GM23338 (cell line): Measurements from ENCODE around the gene MCM9. TPM values are rescaled to one million over a fixed set of nuclear protein-coding genes. Genes with fewer than 3 reads are reported as not detected.

Experiments
- ATAC-seq: fragments of 200-7000 bp; cut with Tn5 transposase; 3 replicates; pipeline ENCODE4 v1.9.1; 2020
- DNase-seq: peaks from one replicate; pipeline ENCODE4 v3.0.0-alpha.2; 2015; ENCODE audit warnings: low spot score
- H2AFZ ChIP-seq: fragments of 200-600 bp; sonication (generic); 2 replicates; pipeline ENCODE4 v1.8.0; 2016; ENCODE audit warnings: antibody characterized with exemption, mild to moderate bottlenecking, moderate library complexity
- H3F3A ChIP-seq: fragments of 200-600 bp; sonication (generic); replicated peaks from 2 replicates; pipeline ENCODE4 v1.8.0; 2017; ENCODE audit warnings: antibody characterized with exemption, mixed run types, low read depth
- H3K27ac ChIP-seq: fragments of 200-600 bp; sonication (generic); 2 replicates; pipeline ENCODE4 v1.6.1; 2016; ENCODE audit warnings: low read depth
- H3K27me3 ChIP-seq: fragments of 200-600 bp; sonication (generic); 2 replicates; pipeline ENCODE4 v1.8.0; 2016; ENCODE audit warnings: mild to moderate bottlenecking, mixed run types, moderate library complexity; ENCODE audit not compliant: insufficient read depth
- H3K36me3 ChIP-seq: fragments of 200-600 bp; sonication (generic); 2 replicates; pipeline ENCODE4 v1.8.0; 2016; ENCODE audit warnings: mild to moderate bottlenecking; ENCODE audit not compliant: insufficient read depth
- H3K4me1 ChIP-seq: fragments of 200-600 bp; sonication (generic); 2 replicates; pipeline ENCODE4 v1.8.0; 2016; ENCODE audit warnings: mild to moderate bottlenecking, moderate library complexity; ENCODE audit not compliant: insufficient read depth
- H3K4me2 ChIP-seq: fragments of 200-600 bp; sonication (generic); 2 replicates; pipeline ENCODE4 v1.7.1; 2017; ENCODE audit warnings: mixed run types
- H3K4me3 ChIP-seq: fragments of 200-600 bp; sonication (generic); 2 replicates; pipeline ENCODE4 v1.6.1; 2016; ENCODE audit warnings: mixed run types
- H3K79me2 ChIP-seq: fragments of 200-600 bp; sonication (generic); replicated peaks from 2 replicates; pipeline ENCODE4 v1.8.0; 2017; ENCODE audit warnings: mild to moderate bottlenecking; ENCODE audit not compliant: insufficient read depth
- H3K9me2 ChIP-seq: fragments of 200-600 bp; sonication (generic); 2 replicates; pipeline ENCODE4 v1.8.0; 2017; ENCODE audit not compliant: insufficient read depth
- H4K20me1 ChIP-seq: fragments of 200-600 bp; sonication (generic); replicated peaks from 2 replicates; pipeline ENCODE4 v1.8.0; 2017; ENCODE audit warnings: mild to moderate bottlenecking; ENCODE audit not compliant: insufficient read depth
- H3K27ac Mint-ChIP-seq: 2 replicates; pipeline ENCODE4 v1.8.0; 2020; ENCODE audit warnings: inconsistent platforms, mild to moderate bottlenecking, moderate library complexity, mixed read lengths
- H3K27me3 Mint-ChIP-seq: 3 replicates; pipeline ENCODE4 v1.8.0; 2022; ENCODE audit warnings: low read depth, mild to moderate bottlenecking, moderate library complexity, mixed read lengths, inconsistent platforms; ENCODE audit not compliant: insufficient read depth, poor library complexity
- H3K36me3 Mint-ChIP-seq: 3 replicates; pipeline ENCODE4 v1.8.0; 2021; ENCODE audit warnings: low read depth, mild to moderate bottlenecking, inconsistent platforms, moderate library complexity, mixed read lengths
- H3K4me1 Mint-ChIP-seq: 3 replicates; pipeline ENCODE4 v1.8.0; 2020; ENCODE audit warnings: mild to moderate bottlenecking, inconsistent platforms, mixed read lengths
- H3K4me3 Mint-ChIP-seq: 3 replicates; pipeline ENCODE4 v1.8.0; 2021; ENCODE audit warnings: moderate library complexity, mild to moderate bottlenecking, inconsistent platforms, mixed read lengths
- H3K9me3 Mint-ChIP-seq: 3 replicates; pipeline ENCODE4 v1.8.0; 2020; ENCODE audit warnings: moderate library complexity, mild to moderate bottlenecking, inconsistent platforms, mixed read lengths
- CREB1 ChIP-seq: fragments of 250-450 bp; sonication (Bioruptor Pico); IDR thresholded peaks from 2 replicates; pipeline ENCODE4 v1.5.0; 2020; ENCODE audit warnings: low read depth, mild to moderate bottlenecking, moderate library complexity
- CTCF ChIP-seq, 2 experiments: fragments of 200-600 bp in 1 of 2; sonication (generic) in 1 of 2; conservative IDR thresholded peaks; 2 replicates each; pipeline versions ENCODE4 v1.5.1 to v1.6.1; 2016 to 2017; ENCODE audit warnings: antibody characterized with exemption in 2 of 2, low read depth in 2 of 2, mild to moderate bottlenecking in 2 of 2, moderate library complexity in 1 of 2
- EZH2 ChIP-seq: fragments of 200-600 bp; sonication (generic); IDR thresholded peaks from one replicate; pipeline ENCODE4 v1.8.0; 2017; ENCODE audit warnings: antibody characterized with exemption, mild to moderate bottlenecking, low read depth; ENCODE audit not compliant: unreplicated experiment
- EZH2phosphoT487 ChIP-seq: fragments of 200-600 bp; sonication (generic); IDR thresholded peaks from one replicate; pipeline ENCODE4 v1.8.1; 2018; ENCODE audit warnings: antibody characterized with exemption; ENCODE audit not compliant: unreplicated experiment
- POLR2AphosphoS5 ChIP-seq: IDR thresholded peaks from 2 replicates; pipeline ENCODE4 v1.6.1; 2016; ENCODE audit warnings: antibody characterized with exemption, low read depth
- ZNF114 ChIP-seq: fragments of 250-450 bp; sonication (Bioruptor Pico); IDR thresholded peaks from 2 replicates; pipeline ENCODE4 v1.5.0; 2020; ENCODE audit warnings: mild to moderate bottlenecking, moderate library complexity
- ZNF331 ChIP-seq: fragments of 250-450 bp; sonication (Bioruptor Pico); IDR thresholded peaks from 2 replicates; pipeline ENCODE4 v1.5.0; 2020; ENCODE audit warnings: low read depth, mild to moderate bottlenecking, moderate library complexity
- ZNF462 ChIP-seq: fragments of 250-450 bp; sonication (Bioruptor Pico); IDR thresholded peaks from 2 replicates; pipeline ENCODE4 v1.5.0; 2020; ENCODE audit warnings: mild to moderate bottlenecking, moderate library complexity
- polyA plus RNA-seq: library from polyadenylated mRNA; unstranded; fragments of >200 nt; fragmentation: Nextera tagmentation; extraction: Ambion mirVana; gene quantifications from 2 replicates; pipeline ENCODE4 v1.2.1, GENCODE V29; 2016
- total RNA-seq: library from RNA; depleted of rRNA; stranded (reverse); fragments of >200 nt; shearing (Covaris generic); gene quantifications from 2 replicates; pipeline ENCODE4 v1.2.3, GENCODE V29; 2014

Gene MCM9
- total and polyA plus RNA-seq, 2 experiments from 2014 or later, result 14.9 to 16.6 TPM

DNA sequence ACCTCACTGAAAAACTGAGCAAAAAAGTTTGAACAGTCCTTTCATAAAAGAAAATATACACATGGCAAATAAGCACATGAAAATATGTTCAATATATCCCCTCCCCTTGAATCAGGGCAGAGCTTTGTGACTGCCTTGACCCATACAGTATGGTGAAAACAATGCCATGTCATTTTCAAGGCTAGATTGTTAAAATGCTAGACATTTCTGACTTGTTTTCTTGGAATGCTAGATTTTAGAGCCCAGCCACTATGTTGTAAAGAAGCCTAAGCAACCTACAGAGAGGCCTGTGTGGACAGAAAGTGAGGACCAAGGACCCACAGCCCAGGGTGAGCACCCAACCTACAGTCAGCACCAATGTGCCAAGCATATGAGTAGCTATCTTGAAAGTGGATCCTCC lies 58.1 kb downstream of the MCM9 start (continued):
- no peak for TF ChIP-seq ZNF462

- H3K27ac ChIP-seq, result no peak overlapping the region
- no peaks in the 10 kb centered on the region for H4K20me1 ChIP-seq
- H3K27me3 Mint-ChIP-seq, result peaks cover 6% of the 10 kb centered on the region
- no peaks in the 10 kb centered on the region; the same call in 1 of the 2 replicates for H3K4me1 ChIP-seq
- no peak overlapping the region for H2AFZ ChIP-seq
- no peak overlapping the region for H3K4me3 ChIP-seq
- H3K4me1 Mint-ChIP-seq, result peaks cover 12% of the 10 kb centered on the region
- DNase-seq, result no peak
- H3K27me3 ChIP-seq, result no peaks in the 10 kb centered on the region
- H3K9me3 Mint-ChIP-seq, result no peaks in the 10 kb centered on the region
- H3K4me3 Mint-ChIP-seq, result no peak overlapping the region
- H3K9me2 ChIP-seq, result no peaks in the 10 kb centered on the region; the same call in 1 of the 2 replicates
- peaks cover 22% of the 10 kb centered on the region for H3K79me2 ChIP-seq
- no peaks in the 10 kb centered on the region; the same call in 2 of the 3 replicates for H3K36me3 Mint-ChIP-seq
- no peak for ATAC-seq
- H3F3A ChIP-seq, result no peaks in the 10 kb centered on the region
- no peak overlapping the region for H3K4me2 ChIP-seq
- H3K36me3 ChIP-seq, result no peaks in the 10 kb centered on the region
- H3K27ac Mint-ChIP-seq, result 0 out of 2 replicates have a peak overlapping the region, but pooled peaks have one; percentile 2
- no peak for TF ChIP-seq ZNF462
- no peak for TF ChIP-seq CTCF (conservative IDR thresholded peaks at IDR 0.05; ENCODE audit: low read depth in 2 of 2)
- TF ChIP-seq CREB1 (CRISPR knock-in tag), result no peak
- no peak for TF ChIP-seq POLR2AphosphoS5
- TF ChIP-seq ZNF331, result no peak
- TF ChIP-seq EZH2phosphoT487, result no peak
- TF ChIP-seq EZH2, result no peak
- TF ChIP-seq ZNF114, result no peak
Observed at GRCh38 chr6:118876198-118876597, 58.8 kb downstream of the MCM9 start.
